ENCODE results near the gene CCDC158.
A peak's percentile ranks its signal among the peaks of the same experiment; 100 is the strongest.

Gene CCDC158

DNA sequence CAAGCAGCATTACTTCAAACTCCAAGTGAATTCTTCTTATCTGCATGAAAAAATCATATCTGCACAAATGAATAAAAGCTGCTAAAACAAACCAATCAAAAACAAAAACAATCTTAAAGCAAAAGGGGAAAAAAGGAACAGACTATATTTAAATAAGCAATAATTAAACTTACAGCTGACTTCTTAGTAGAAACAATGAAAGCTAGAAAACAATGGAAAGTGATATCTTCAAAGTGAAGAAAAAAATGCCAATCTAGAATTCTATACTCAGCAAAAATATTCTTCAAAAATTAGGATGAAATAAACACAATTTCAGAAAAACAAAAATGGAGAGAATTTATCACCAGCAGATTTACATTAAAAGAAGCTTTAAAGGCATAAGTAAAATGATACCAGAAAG lies 94.4 kb downstream of the CCDC158 start:
- Histone ChIP-seq H3K9me3 (ENCODE audit: control insufficient read depth, insufficient read depth, low read length) (peaks cover 4% of the 10 kb centered on the region; the same call in 1 of the 2 replicates), H3K4me1 (ENCODE audit: insufficient read depth, low read length) (no peaks in the 10 kb centered on the region), H3K9ac (ENCODE audit: low read depth, low read length) (no peak overlapping the region), H3K36me3 (ENCODE audit: insufficient read depth, low read length) (no peaks in the 10 kb centered on the region)

DNA sequence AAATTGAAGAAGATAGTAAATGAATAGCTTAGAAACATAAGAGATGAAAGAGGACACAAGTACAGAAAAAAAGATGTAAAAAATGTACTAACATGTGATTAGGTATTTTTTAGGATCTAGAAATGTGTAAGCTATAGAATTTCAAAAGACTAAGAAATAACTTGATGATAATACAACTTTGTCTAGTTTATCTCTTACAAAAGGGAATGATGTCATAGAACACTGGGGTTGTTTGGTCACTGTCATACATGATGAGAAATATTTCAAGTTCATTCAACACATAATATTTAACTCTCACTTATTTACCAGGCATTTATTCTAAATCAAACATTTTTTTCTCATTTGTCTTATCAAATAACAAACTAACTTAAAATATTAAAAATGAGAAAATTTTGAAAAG lies 95.9 kb downstream of the CCDC158 start:
- no peak overlapping the region for H3K9ac ChIP-seq (ENCODE audit: low read depth, low read length)
- peaks cover 4% of the 10 kb centered on the region; the same call in 1 of the 2 replicates for H3K9me3 ChIP-seq (ENCODE audit: control insufficient read depth, insufficient read depth, low read length)
- no peaks in the 10 kb centered on the region for H3K36me3 ChIP-seq (ENCODE audit: insufficient read depth, low read length)

DNA sequence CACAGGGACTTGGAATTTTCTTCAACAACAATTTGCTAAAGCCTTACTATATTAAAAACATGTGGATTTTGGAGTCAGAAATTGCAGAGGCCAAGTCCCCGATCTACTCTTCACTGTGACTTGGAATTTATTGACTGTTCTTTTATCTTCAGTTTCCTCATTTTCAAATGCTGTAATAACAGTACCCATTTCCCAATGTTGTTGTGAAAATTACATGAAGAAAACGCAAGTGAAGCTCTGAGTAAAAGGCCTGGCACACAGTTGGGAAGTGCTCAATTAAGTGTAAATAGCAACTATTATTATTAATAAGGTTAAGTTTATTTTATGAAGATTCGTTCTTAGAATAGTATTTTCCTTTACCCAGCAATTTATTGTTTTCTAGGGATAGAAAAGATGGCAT lies 98.7 kb downstream of the CCDC158 start:
- H3K4me1 ChIP-seq (ENCODE audit: insufficient read depth, low read length) = no peaks in the 10 kb centered on the region
- no peak overlapping the region for H3K9ac ChIP-seq (ENCODE audit: low read depth, low read length)
- H3K9me3 ChIP-seq (ENCODE audit: control insufficient read depth, insufficient read depth, low read length) = peaks cover 6% of the 10 kb centered on the region; the same call in 1 of the 2 replicates
- H3K36me3 ChIP-seq (ENCODE audit: insufficient read depth, low read length) = no peaks in the 10 kb centered on the region

More for the DNA sequence above, 95.9 kb downstream of the CCDC158 start:
- H3K4me1 ChIP-seq (ENCODE audit: insufficient read depth, low read length) = no peaks in the 10 kb centered on the region

DNA sequence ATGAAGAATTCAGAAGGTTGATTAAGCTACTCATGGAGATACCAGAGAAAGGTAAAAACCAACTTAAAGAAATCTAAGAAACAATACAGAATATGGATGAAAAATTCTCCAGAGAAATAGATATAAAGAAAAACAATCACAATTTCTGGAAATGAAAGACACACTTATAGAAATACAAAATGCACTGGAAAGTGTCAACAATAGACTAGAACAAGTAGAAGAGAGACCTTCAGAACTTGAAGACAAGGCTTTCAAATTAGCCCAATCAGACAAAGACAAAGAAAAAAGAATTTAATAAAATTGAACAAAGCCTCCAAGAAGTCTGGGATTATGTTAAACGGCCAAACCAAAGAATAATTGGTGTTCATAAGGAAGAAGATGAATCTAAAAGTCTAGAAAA lies 104.8 kb downstream of the CCDC158 start:
- Histone ChIP-seq H3K36me3 (ENCODE audit: insufficient read depth, low read length) (no peaks in the 10 kb centered on the region), H3K4me1 (ENCODE audit: insufficient read depth, low read length) (no peaks in the 10 kb centered on the region), H3K9me3 (ENCODE audit: control insufficient read depth, insufficient read depth, low read length) (peaks cover 2% of the 10 kb centered on the region; the same call in 1 of the 2 replicates), H3K9ac (ENCODE audit: low read depth, low read length) (no peak overlapping the region)

GRCh38 chr4:76315267-76315918 lies 105.5 kb downstream of the CCDC158 start:
- peaks cover 2% of the 10 kb centered on the region; the same call in 1 of the 2 replicates for H3K9me3 ChIP-seq (ENCODE audit: control insufficient read depth, insufficient read depth, low read length)
- H3K9ac ChIP-seq (ENCODE audit: low read depth, low read length) = no peak overlapping the region

DNA sequence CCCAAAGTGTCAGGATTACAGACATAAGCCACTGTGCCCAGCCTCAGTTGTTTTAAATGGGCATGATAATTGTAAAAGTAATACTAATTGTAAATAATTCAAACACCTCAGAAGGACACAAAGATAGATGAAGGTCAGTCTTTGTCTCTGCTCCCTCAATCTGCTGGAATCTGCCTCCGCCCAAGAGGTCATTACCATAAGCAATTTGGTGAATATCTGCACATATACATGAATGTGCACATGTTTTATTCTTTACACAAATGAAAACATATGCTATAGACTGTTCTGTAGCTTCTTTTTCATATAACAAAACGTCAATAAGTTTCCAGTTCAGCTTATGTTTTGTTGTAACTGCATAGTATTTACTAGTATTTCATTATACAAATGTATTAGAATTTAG lies 107.4 kb downstream of the CCDC158 start:
- H3K4me1 ChIP-seq (ENCODE audit: insufficient read depth, low read length) = no peaks in the 10 kb centered on the region
- H3K36me3 ChIP-seq (ENCODE audit: insufficient read depth, low read length) = no peaks in the 10 kb centered on the region; the same call in 1 of the 2 replicates
- H3K9me3 ChIP-seq (ENCODE audit: control insufficient read depth, insufficient read depth, low read length) = no peaks in the 10 kb centered on the region; the same call in 1 of the 2 replicates
- no peak overlapping the region for H3K9ac ChIP-seq (ENCODE audit: low read depth, low read length)

More at GRCh38 chr4:76315267-76315918, 105.5 kb downstream of the CCDC158 start:
- Histone ChIP-seq H3K4me1 (ENCODE audit: insufficient read depth, low read length) (no peaks in the 10 kb centered on the region), H3K36me3 (ENCODE audit: insufficient read depth, low read length) (no peaks in the 10 kb centered on the region)

DNA sequence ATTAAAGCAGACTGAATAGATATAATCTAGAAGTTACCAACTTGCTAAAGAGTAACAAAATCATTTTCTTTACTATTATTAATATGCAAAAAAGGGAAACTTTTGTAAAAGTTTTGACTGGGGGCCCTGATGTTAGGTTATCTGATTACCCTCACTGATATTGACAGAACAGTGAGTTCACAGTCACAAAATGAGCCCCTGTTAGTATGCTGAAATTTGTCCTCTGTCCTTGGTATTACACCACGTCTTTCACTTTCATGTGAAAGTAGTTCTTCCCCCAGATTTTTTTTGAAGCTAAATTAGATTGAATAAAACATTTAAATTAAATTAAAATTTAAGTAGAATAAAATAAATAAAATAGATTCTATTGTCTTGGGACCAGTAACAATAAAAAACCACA lies 108.5 kb downstream of the CCDC158 start:
- Histone ChIP-seq H3K9me3 (ENCODE audit: control insufficient read depth, insufficient read depth, low read length) (no peaks in the 10 kb centered on the region; the same call in 1 of the 2 replicates), H3K9ac (ENCODE audit: low read depth, low read length) (no peak overlapping the region), H3K4me1 (ENCODE audit: insufficient read depth, low read length) (0 out of 2 replicates have a peak, but pooled peaks cover 3% of the 10 kb centered on the region), H3K36me3 (ENCODE audit: insufficient read depth, low read length) (no peaks in the 10 kb centered on the region; the same call in 1 of the 2 replicates)

GRCh38 chr4:76311896-76312331 lies 109.0 kb downstream of the CCDC158 start:
- Histone ChIP-seq H3K9ac (ENCODE audit: low read depth, low read length) (no peak overlapping the region), H3K4me1 (ENCODE audit: insufficient read depth, low read length) (0 out of 2 replicates have a peak, but pooled peaks cover 5% of the 10 kb centered on the region), H3K9me3 (ENCODE audit: control insufficient read depth, insufficient read depth, low read length) (no peaks in the 10 kb centered on the region; the same call in 1 of the 2 replicates), H3K36me3 (ENCODE audit: insufficient read depth, low read length) (no peaks in the 10 kb centered on the region; the same call in 1 of the 2 replicates)

DNA sequence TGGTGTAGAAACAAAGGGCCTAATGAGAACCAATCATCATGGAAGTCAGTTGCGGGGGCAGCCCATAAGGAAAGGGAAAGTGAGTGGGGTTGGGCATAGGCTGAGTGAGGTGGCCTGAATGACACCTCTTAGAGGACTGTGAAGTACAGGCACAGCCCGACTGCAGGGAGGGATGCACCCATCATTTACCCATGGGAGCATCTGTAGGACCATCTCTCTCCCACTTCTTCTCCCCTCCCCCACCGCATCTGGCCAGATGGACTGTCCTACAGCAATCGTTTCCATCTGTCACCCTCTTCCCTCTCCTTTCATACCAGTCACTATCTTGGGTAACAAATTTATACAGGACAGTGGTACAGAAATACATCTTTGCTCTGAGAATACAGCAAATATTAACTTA lies 110.3 kb downstream of the CCDC158 start:
- no peaks in the 10 kb centered on the region for H3K9me3 ChIP-seq (ENCODE audit: control insufficient read depth, insufficient read depth, low read length)
- no peak overlapping the region for H3K9ac ChIP-seq (ENCODE audit: low read depth, low read length)
- 0 out of 2 replicates have a peak, but pooled peaks cover 5% of the 10 kb centered on the region for H3K4me1 ChIP-seq (ENCODE audit: insufficient read depth, low read length)
- no peaks in the 10 kb centered on the region; the same call in 1 of the 2 replicates for H3K36me3 ChIP-seq (ENCODE audit: insufficient read depth, low read length)

- H3K9ac ChIP-seq (ENCODE audit: low read depth, low read length) = no peak overlapping the region
- 0 out of 2 replicates have a peak, but pooled peaks cover 5% of the 10 kb centered on the region for H3K4me1 ChIP-seq (ENCODE audit: insufficient read depth, low read length)
- no peaks in the 10 kb centered on the region; the same call in 1 of the 2 replicates for H3K36me3 ChIP-seq (ENCODE audit: insufficient read depth, low read length)
- no peaks in the 10 kb centered on the region for H3K9me3 ChIP-seq (ENCODE audit: control insufficient read depth, insufficient read depth, low read length)
Measured at GRCh38 chr4:76309939-76310550, 110.9 kb downstream of the CCDC158 start.

DNA sequence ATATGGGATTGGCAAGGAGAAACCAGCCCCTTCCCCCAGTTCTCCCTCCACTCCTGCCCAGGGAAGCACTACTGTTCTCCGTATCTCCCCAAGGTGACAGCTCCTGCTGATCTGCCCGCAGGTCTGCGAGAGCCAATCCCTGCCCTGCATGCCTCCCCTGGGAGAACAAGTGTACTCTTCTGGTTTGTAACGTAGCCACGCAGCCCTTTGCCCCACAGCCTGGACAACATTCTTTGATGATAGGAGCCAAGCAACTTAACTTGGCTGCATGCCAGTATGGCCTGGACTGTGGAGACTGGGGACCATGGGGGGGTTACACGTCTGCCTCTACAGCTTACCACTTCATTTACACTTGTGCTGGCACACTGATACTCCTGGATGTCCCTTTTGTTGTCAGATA lies 112.4 kb downstream of the CCDC158 start:
- Histone ChIP-seq H3K9me3 (ENCODE audit: control insufficient read depth, insufficient read depth, low read length) (no peaks in the 10 kb centered on the region), H3K9ac (ENCODE audit: low read depth, low read length) (no peak overlapping the region), H3K36me3 (ENCODE audit: insufficient read depth, low read length) (no peaks in the 10 kb centered on the region; the same call in 1 of the 2 replicates), H3K4me1 (ENCODE audit: insufficient read depth, low read length) (0 out of 2 replicates have a peak, but pooled peaks cover 5% of the 10 kb centered on the region)

DNA sequence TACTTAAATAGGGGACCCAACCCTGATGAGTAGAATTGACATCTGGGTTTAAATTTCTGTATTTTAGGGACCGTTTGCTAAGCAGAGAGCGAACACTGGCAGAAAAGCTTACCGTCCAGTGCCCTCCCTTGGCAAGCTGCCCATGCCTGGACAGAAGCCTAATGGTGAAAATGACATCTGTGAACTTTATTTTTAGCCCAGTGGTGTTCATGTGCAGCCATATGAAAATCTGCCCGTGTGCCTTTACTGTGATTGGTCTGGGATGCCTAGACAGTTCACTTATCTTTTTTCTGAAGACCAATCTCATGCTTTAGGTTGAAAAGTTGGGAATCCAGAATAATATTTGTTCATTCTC lies 113.3 kb downstream of the CCDC158 start:
- Histone ChIP-seq H3K36me3 (ENCODE audit: insufficient read depth, low read length) (no peaks in the 10 kb centered on the region; the same call in 1 of the 2 replicates), H3K9ac (ENCODE audit: low read depth, low read length) (peak overlapping the region; percentile 76; the same call in 1 of the 2 replicates), H3K4me1 (ENCODE audit: insufficient read depth, low read length) (0 out of 2 replicates have a peak, but pooled peaks cover 5% of the 10 kb centered on the region), H3K9me3 (ENCODE audit: control insufficient read depth, insufficient read depth, low read length) (no peaks in the 10 kb centered on the region)

DNA sequence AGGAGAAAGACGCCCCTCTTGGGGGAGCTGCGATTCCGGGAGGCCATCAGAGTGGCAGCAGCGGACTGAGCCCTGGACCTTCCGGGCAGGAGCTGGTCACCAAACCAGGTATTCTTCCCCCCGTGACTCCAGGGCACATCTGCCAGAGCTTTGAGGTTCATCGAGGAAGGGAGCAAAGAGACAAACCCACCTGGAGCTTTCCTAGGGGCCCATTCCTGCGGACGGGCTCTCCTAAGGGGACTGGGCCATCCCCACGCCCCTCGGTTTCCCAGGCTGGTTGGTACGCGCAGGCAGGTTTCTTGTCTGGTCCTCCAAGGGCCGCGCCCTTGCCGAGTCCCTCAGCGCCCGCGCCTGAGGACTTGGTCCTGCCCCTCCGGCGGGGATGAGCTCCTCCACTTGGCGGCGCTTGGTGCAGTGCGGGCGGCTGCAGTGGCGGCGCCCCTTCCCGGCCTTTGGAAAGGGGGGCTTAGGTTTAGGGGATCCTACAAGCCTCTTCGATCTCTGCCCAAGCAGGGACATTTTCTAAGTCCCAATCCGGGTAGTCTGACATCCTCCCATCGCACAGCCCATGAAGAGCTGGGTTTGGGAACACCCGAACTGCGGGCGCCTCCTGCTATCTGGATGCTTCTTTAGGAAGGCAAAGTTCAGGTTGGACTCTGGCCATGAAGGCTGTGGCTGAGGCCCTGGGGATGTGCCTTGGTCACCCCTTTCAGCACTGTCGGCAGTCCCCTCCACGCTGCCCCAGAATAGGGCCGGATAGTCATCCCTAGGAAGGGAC lies 113.9 kb downstream of the CCDC158 start:
- peak overlapping the region; percentile 76 for H3K9ac ChIP-seq (ENCODE audit: low read depth, low read length)
- H3K4me1 ChIP-seq (ENCODE audit: insufficient read depth, low read length) = 0 out of 2 replicates have a peak, but pooled peaks cover 5% of the 10 kb centered on the region
- H3K36me3 ChIP-seq (ENCODE audit: insufficient read depth, low read length) = no peaks in the 10 kb centered on the region; the same call in 1 of the 2 replicates
- no peaks in the 10 kb centered on the region for H3K9me3 ChIP-seq (ENCODE audit: control insufficient read depth, insufficient read depth, low read length)

Measured in ES-I3 (cell line).